Measurements from ENCODE around the gene SRRM4.

- TF ChIP-seq CTCF (IDR thresholded peaks at IDR 0.05) (no peak), EP300 (IDR thresholded peaks at IDR 0.05) (no peak)
Measured at GRCh38 chr12:119005913-119006312, 24.6 kb downstream of the SRRM4 start.

Measured in tibial nerve (tissue), 4 donors.